Keratinocyte (primary cell): ENCODE data around the gene CRISPLD2. TPM values are rescaled to one million over a fixed set of nuclear protein-coding genes. Genes with fewer than 3 reads are reported as not detected.

Experiments
- DNase-seq: peaks from one replicate; pipeline ENCODE4 v3.0.0-alpha.2; 2011; ENCODE audit warnings: low read depth, missing footprints, low spot score
- FAIRE-seq: peaks from 2 replicates; lab custom pipeline; 2011; peaks lifted over from hg19 to GRCh38; lab: Jason Lieb, UNC
- H2AFZ ChIP-seq: 2 replicates; pipeline ENCODE4 v1.6.0; 2012; ENCODE audit warnings: low read length, control low read depth, inconsistent platforms; ENCODE audit not compliant: control insufficient read depth
- H3K27ac ChIP-seq: 2 replicates; pipeline ENCODE4 v1.5.1; 2011; ENCODE audit warnings: low read length; ENCODE audit not compliant: control insufficient read depth, insufficient read depth
- H3K27me3 ChIP-seq: 3 replicates; pipeline ENCODE4 v1.6.0; 2011; ENCODE audit warnings: low read length; ENCODE audit not compliant: control insufficient read depth, insufficient read depth; ENCODE audit errors: extremely low read depth
- H3K36me3 ChIP-seq, 2 experiments: 2 replicates in 1 of 2; 3 replicates in 1 of 2; pipeline ENCODE4 v1.5.1; 2011; ENCODE audit warnings: low read length in 2 of 2, mild to moderate bottlenecking in 1 of 2; ENCODE audit not compliant: control insufficient read depth in 2 of 2, insufficient read depth in 2 of 2; ENCODE audit errors: extremely low read depth in 1 of 2
- H3K4me1 ChIP-seq: 3 replicates; pipeline ENCODE4 v1.5.1; 2011; ENCODE audit warnings: low read length; ENCODE audit not compliant: control insufficient read depth, insufficient read depth; ENCODE audit errors: extremely low read depth
- H3K4me2 ChIP-seq: 3 replicates; pipeline ENCODE4 v1.6.0; 2011; ENCODE audit warnings: low read depth, low read length; ENCODE audit not compliant: control insufficient read depth, insufficient read depth; ENCODE audit errors: extremely low read depth
- H3K4me3 ChIP-seq, 3 experiments: fragments of 200-600 bp in 1 of 3; sonication (generic) in 1 of 3; 2 replicates in 2 of 3; 3 replicates in 1 of 3; pipeline ENCODE4 v1.5.1; 2011 to 2016; ENCODE audit warnings: low read length in 3 of 3, mild to moderate bottlenecking in 3 of 3, control low read depth in 2 of 3, inconsistent platforms in 1 of 3, low read depth in 1 of 3, mixed read lengths in 1 of 3, mixed run types in 1 of 3, moderate library complexity in 1 of 3; ENCODE audit not compliant: control insufficient read depth in 2 of 3, insufficient read depth in 2 of 3; ENCODE audit errors: extremely low read depth in 1 of 3
- H3K79me2 ChIP-seq: 2 replicates; pipeline ENCODE4 v1.6.0; 2012; ENCODE audit warnings: low read length; ENCODE audit not compliant: control insufficient read depth, insufficient read depth
- H3K9ac ChIP-seq: 3 replicates; pipeline ENCODE4 v1.6.0; 2011; ENCODE audit warnings: low read length; ENCODE audit not compliant: control insufficient read depth, insufficient read depth; ENCODE audit errors: extremely low read depth
- H3K9me1 ChIP-seq: 3 replicates; pipeline ENCODE4 v1.6.0; 2011; ENCODE audit warnings: low read length; ENCODE audit not compliant: control insufficient read depth, insufficient read depth; ENCODE audit errors: extremely low read depth
- H3K9me3 ChIP-seq: 2 replicates; pipeline ENCODE4 v1.5.1; 2012; ENCODE audit warnings: low read depth, low read length; ENCODE audit not compliant: control insufficient read depth
- H4K20me1 ChIP-seq: 3 replicates; pipeline ENCODE4 v1.6.0; 2011; ENCODE audit warnings: low read length; ENCODE audit not compliant: control insufficient read depth, insufficient read depth; ENCODE audit errors: extremely low read depth
- CTCF ChIP-seq, 3 experiments: IDR thresholded peaks in 1 of 3; conservative IDR thresholded peaks in 1 of 3; optimal IDR thresholded peaks in 1 of 3; 2 replicates in 2 of 3; 3 replicates in 1 of 3; pipeline versions ENCODE3 to v1.5.1; 2011; ENCODE audit warnings: low read length in 3 of 3, mild to moderate bottlenecking in 3 of 3, moderate library complexity in 2 of 3, control low read depth in 1 of 3, inconsistent platforms in 1 of 3; ENCODE audit not compliant: insufficient read depth in 2 of 3; ENCODE audit errors: extremely low read depth in 1 of 3
- EZH2 ChIP-seq: IDR thresholded peaks from one replicate; pipeline ENCODE4 v1.6.1; 2012; ENCODE audit warnings: inconsistent platforms, mild to moderate bottlenecking, low read length, moderate library complexity
- dilution Hi-C: fragments of 300-500 bp; cut with MboI; formaldehyde crosslinking; loops from one replicate; pipeline ENCODE4 v1.7.0; 2020; ENCODE audit warnings: low sequenced_read_pairs; ENCODE audit not compliant: extremely low pct_ligation_motif_present
- polyA plus RNA-seq, 5 experiments: library from polyadenylated mRNA; depleted of rRNA in 3 of 5; stranded (reverse) in 3 of 5; stranded (forward) in 1 of 5; unstranded in 1 of 5; fragments of >200 nt; gene quantifications; 1 replicate in 1 of 5; 2 replicates in 3 of 5; 3 replicates in 1 of 5; pipeline versions ENCODE4 v1.2.1 to v1.2.3, GENCODE V29; 2011 to 2012; ENCODE audit warnings: missing spikeins in 2 of 5, low read depth in 1 of 5, low replicate concordance in 1 of 5

Gene CRISPLD2
- polyA plus RNA-seq, 1 donor (not counting 4 experiments of a cell fraction or from before 2014, with no cell fraction given), result 1.2 TPM

- TF ChIP-seq CTCF (optimal IDR thresholded peaks at IDR 0.05 in 1 of 3, IDR thresholded peaks at IDR 0.05 in 1 of 3, conservative IDR thresholded peaks at IDR 0.05 in 1 of 3; ENCODE audit: extremely low read depth in 1 of 3, insufficient read depth in 2 of 3, low read length in 3 of 3), result no peak
- no peak for TF ChIP-seq EZH2
- H2AFZ ChIP-seq, result no peak overlapping the region
- H3K4me2 ChIP-seq, result no peak overlapping the region
- H3K9me1 ChIP-seq, result no peaks in the 10 kb centered on the region
- no peaks in the 10 kb centered on the region for H3K36me3 ChIP-seq
- H3K4me3 ChIP-seq, result no peak overlapping the region
- no peaks in the 10 kb centered on the region for H3K9me3 ChIP-seq
- H3K27ac ChIP-seq, result no peak overlapping the region
- no peaks in the 10 kb centered on the region for H3K27me3 ChIP-seq
- no peak overlapping the region for H3K9ac ChIP-seq
- FAIRE-seq (no peak), DNase-seq (no peak)
- no peaks in the 10 kb centered on the region for H3K79me2 ChIP-seq
- dilution Hi-C loops, result no loop called here
- no peaks in the 10 kb centered on the region for H4K20me1 ChIP-seq
- no peaks in the 10 kb centered on the region for H3K4me1 ChIP-seq
These were observed 31.7 kb downstream of the CRISPLD2 start for GRCh38 chr16:84851192-84852127.

- no peak overlapping the region for H3K4me3 ChIP-seq
- DNase-seq, result no peak
- H3K27me3 ChIP-seq, result no peaks in the 10 kb centered on the region
- no peak overlapping the region for H3K27ac ChIP-seq
- no peaks in the 10 kb centered on the region for H3K9me3 ChIP-seq
- no peak overlapping the region for H3K9ac ChIP-seq
- H2AFZ ChIP-seq, result no peak overlapping the region
- no peaks in the 10 kb centered on the region for H3K9me1 ChIP-seq
- FAIRE-seq, result no peak
- no peaks in the 10 kb centered on the region for H4K20me1 ChIP-seq
- H3K79me2 ChIP-seq, result no peaks in the 10 kb centered on the region
- no peak overlapping the region for H3K4me2 ChIP-seq
- dilution Hi-C loops, result no loop called here
- TF ChIP-seq EZH2, result no peak
- TF ChIP-seq CTCF (optimal IDR thresholded peaks at IDR 0.05 in 1 of 3, IDR thresholded peaks at IDR 0.05 in 1 of 3, conservative IDR thresholded peaks at IDR 0.05 in 1 of 3; ENCODE audit: extremely low read depth in 1 of 3, insufficient read depth in 2 of 3, low read length in 3 of 3), result no peak
- H3K36me3 ChIP-seq, result no peaks in the 10 kb centered on the region
- no peaks in the 10 kb centered on the region for H3K4me1 ChIP-seq
These were observed 33.7 kb downstream of the CRISPLD2 start for GRCh38 chr16:84853534-84853933.
